Right atrium auricular region (tissue), 2 donors: ENCODE results near the gene ANKRD29. TPM values are rescaled to one million over a fixed set of nuclear protein-coding genes. Genes with fewer than 3 reads are reported as not detected.

Experiments used
- DNase-seq: peaks from one replicate; pipeline ENCODE4 v3.0.0-alpha.2; 2019; ENCODE audit warnings: low spot score
- H3K27ac ChIP-seq, 2 donors: fragments of 200-600 bp; sonication (generic); 1 replicate in 1 of 2; 2 replicates in 1 of 2; pipeline ENCODE4 v1.5.1; 2016 to 2019
- H3K27me3 ChIP-seq, 2 donors: fragments of 200-600 bp; sonication (generic); one replicate each; pipeline versions ENCODE4 v1.5.1 to v1.6.0; 2017 to 2019
- H3K36me3 ChIP-seq: fragments of 200-600 bp; sonication (generic); one replicate; pipeline ENCODE4 v1.5.1; 2016
- H3K4me1 ChIP-seq, 2 donors: fragments of 200-600 bp; sonication (generic); one replicate each; pipeline versions ENCODE4 v1.5.1 to v1.6.0; 2017 to 2019
- H3K4me3 ChIP-seq, 2 donors: fragments of 200-600 bp; sonication (generic); 1 replicate in 1 of 2; 2 replicates in 1 of 2; pipeline ENCODE4 v1.5.1; 2017 to 2019; ENCODE audit warnings: mild to moderate bottlenecking in 1 of 2, moderate library complexity in 1 of 2
- H3K9me3 ChIP-seq, 2 donors: fragments of 200-600 bp; sonication (generic); one replicate each; pipeline ENCODE4 v1.5.1; 2019
- CTCF ChIP-seq, 2 donors: fragments of 200-600 bp; sonication (generic); IDR thresholded peaks; one replicate each; pipeline ENCODE4 v1.5.1; 2019; ENCODE audit warnings: antibody characterized with exemption in 2 of 2
- total RNA-seq, 2 donors: library from RNA; depleted of rRNA; stranded (reverse); fragments of >200 nt; gene quantifications; one replicate each; pipeline ENCODE4 v1.1.0, GENCODE V29; 2016

ANKRD29 gene
- total RNA-seq, 2 donors from 2014 or later = 2.2 to 3.5 TPM

GRCh38 chr18:23550898-23551297 lies 111.8 kb downstream of the ANKRD29 start:
- no peak for TF ChIP-seq CTCF (IDR thresholded peaks at IDR 0.05)
- H3K9me3 ChIP-seq = no peaks in the 10 kb centered on the region
- H3K36me3 ChIP-seq = peaks cover 65% of the 10 kb centered on the region
- H3K27ac ChIP-seq = no peak overlapping the region
- DNase-seq = no peak
- no peak overlapping the region for H3K4me3 ChIP-seq
- H3K27me3 ChIP-seq = no peaks in the 10 kb centered on the region
- no peaks in the 10 kb centered on the region for H3K4me1 ChIP-seq

Other genes starting within 250 kb of the ANKRD29 start
- 10 to 100 TPM; 39.2 to 47.2 TPM for gene RIOK3, start 209.6 kb downstream of the ANKRD29 start, total RNA-seq
- gene RMC1, start 159.4 kb downstream of the ANKRD29 start, total RNA-seq = 10 to 100 TPM; 17.2 TPM
- 10 to 100 TPM; 16.2 to 26.4 TPM for gene NPC1, start 76.4 kb downstream of the ANKRD29 start, total RNA-seq
- 1 to 10 TPM; 5.0 to 6.4 TPM for gene LAMA3, start 26.5 kb upstream of the ANKRD29 start, total RNA-seq